Endothelial cell of umbilical vein (primary cell): ENCODE data around the gene NLRP6. TPM values are rescaled to one million over a fixed set of nuclear protein-coding genes. Genes with fewer than 3 reads are reported as not detected.

Source experiments
- BruUV-seq: library from RNA; stranded (reverse); fragments of 400-500 nt; replicated peaks from 2 replicates; lab custom pipeline; 2021; lab: Mats Ljungman, UMichigan
- CTCF ChIA-PET: fragments of 300-600, 350-600 bp; sonication (Branson Sonifier 250); formaldehyde crosslinking; loops from one replicate; lab custom pipeline; 2021; ENCODE audit warnings: antibody characterized with exemption, inconsistent platforms; lab: Charles Lee
- POLR2A ChIA-PET: fragments of 300-600, 350-600 bp; sonication (Branson Sonifier 250); formaldehyde crosslinking; loops from one replicate; lab custom pipeline; 2021; ENCODE audit warnings: antibody characterized with exemption, inconsistent platforms; lab: Charles Lee
- DNase-seq: peaks from one replicate; pipeline ENCODE4 v3.0.0-alpha.2; 2011; ENCODE audit warnings: low read depth, low spot score
- FAIRE-seq: peaks from 2 replicates; lab custom pipeline; 2011; peaks lifted over from hg19 to GRCh38; lab: Jason Lieb, UNC
- H2AFZ ChIP-seq: 2 replicates; pipeline ENCODE4 v1.6.0; 2012; ENCODE audit warnings: low read depth, low read length, control low read depth, inconsistent platforms
- H3K27ac ChIP-seq: 2 replicates; pipeline ENCODE4 v1.5.1; 2011; ENCODE audit warnings: low read depth, mild to moderate bottlenecking, control low read depth, low read length, moderate library complexity; ENCODE audit not compliant: insufficient read depth
- H3K27me3 ChIP-seq, 2 experiments: 2 replicates each; pipeline versions ENCODE4 v1.6.0 to v1.6.1; 2011; ENCODE audit warnings: low read length in 2 of 2, mixed read lengths in 1 of 2; ENCODE audit not compliant: control insufficient read depth in 2 of 2, insufficient read depth in 2 of 2
- H3K36me3 ChIP-seq, 2 experiments: 2 replicates in 1 of 2; 3 replicates in 1 of 2; pipeline ENCODE4 v1.5.1; 2011; ENCODE audit warnings: low read length in 2 of 2, mild to moderate bottlenecking in 1 of 2, moderate library complexity in 1 of 2; ENCODE audit not compliant: control insufficient read depth in 2 of 2, insufficient read depth in 2 of 2; ENCODE audit errors: extremely low read depth in 1 of 2
- H3K4me1 ChIP-seq: 3 replicates; pipeline ENCODE4 v1.5.1; 2011; ENCODE audit warnings: mild to moderate bottlenecking, low read length; ENCODE audit not compliant: control insufficient read depth, insufficient read depth; ENCODE audit errors: extremely low read depth
- H3K4me2 ChIP-seq: 2 replicates; pipeline ENCODE4 v1.6.1; 2011; ENCODE audit warnings: low read length, control low read depth, mixed read lengths; ENCODE audit not compliant: insufficient read depth
- H3K4me3 ChIP-seq, 3 experiments: fragments of 200-600 bp in 1 of 3; sonication (generic), shearing (Covaris generic) in 1 of 3; replicated peaks in 1 of 3; 2 replicates each; pipeline ENCODE4 v1.5.1; 2011 to 2016; ENCODE audit warnings: control low read depth in 3 of 3, low read length in 3 of 3, mild to moderate bottlenecking in 2 of 3, inconsistent platforms in 1 of 3, low read depth in 1 of 3, moderate library complexity in 1 of 3; ENCODE audit not compliant: insufficient read depth in 1 of 3
- H3K79me2 ChIP-seq: 2 replicates; pipeline ENCODE4 v1.6.0; 2012; ENCODE audit warnings: low read length, inconsistent platforms; ENCODE audit not compliant: control insufficient read depth, insufficient read depth
- H3K9ac ChIP-seq: replicated peaks from 2 replicates; pipeline ENCODE3; 2011; ENCODE audit warnings: low read length, control low read depth; ENCODE audit not compliant: insufficient read depth; ENCODE audit errors: extremely low read depth
- H3K9me1 ChIP-seq: replicated peaks from 3 replicates; pipeline ENCODE4 v1.6.0; 2011; ENCODE audit warnings: mild to moderate bottlenecking, low read length; ENCODE audit not compliant: control insufficient read depth, insufficient read depth; ENCODE audit errors: extremely low read depth
- H3K9me3 ChIP-seq: replicated peaks from 2 replicates; pipeline ENCODE4 v1.5.1; 2012; ENCODE audit warnings: low read length, inconsistent platforms; ENCODE audit not compliant: control insufficient read depth, insufficient read depth
- H4K20me1 ChIP-seq: replicated peaks from 2 replicates; pipeline ENCODE3; 2011; ENCODE audit warnings: mild to moderate bottlenecking, low read length; ENCODE audit not compliant: control insufficient read depth, insufficient read depth; ENCODE audit errors: extremely low read depth
- EZH2 ChIP-seq: IDR thresholded peaks from 2 replicates; pipeline ENCODE4 v1.6.1; 2012; ENCODE audit warnings: borderline replicate concordance, low read depth, mild to moderate bottlenecking, moderate library complexity, low read length, inconsistent platforms; ENCODE audit not compliant: severe bottlenecking
- FOS ChIP-seq: IDR thresholded peaks from 2 replicates; pipeline ENCODE4 v1.6.1; 2011; ENCODE audit warnings: mild to moderate bottlenecking, low read length, moderate library complexity, borderline replicate concordance; ENCODE audit not compliant: insufficient read depth
- GATA2 ChIP-seq: IDR thresholded peaks from 2 replicates; pipeline ENCODE4 v1.7.0; 2011; ENCODE audit warnings: low read depth, mild to moderate bottlenecking, moderate library complexity, mixed read lengths, low read length; ENCODE audit not compliant: insufficient read length, insufficient read depth
- JUN ChIP-seq: IDR thresholded peaks from 2 replicates; pipeline ENCODE4 v1.6.1; 2011; ENCODE audit warnings: borderline replicate concordance, low read depth; ENCODE audit not compliant: insufficient read length, insufficient read depth
- MYC ChIP-seq: IDR thresholded peaks from one replicate; pipeline ENCODE4 v1.6.1; 2011; ENCODE audit warnings: mild to moderate bottlenecking, low read depth, low read length
- POLR2A ChIP-seq: IDR thresholded peaks from 2 replicates; pipeline ENCODE4 v1.6.1; 2012; ENCODE audit warnings: low read depth, mild to moderate bottlenecking, control low read depth, low read length
- POLR2AphosphoS5 ChIP-seq: IDR thresholded peaks from 2 replicates; pipeline ENCODE4 v1.6.1; 2012; ENCODE audit warnings: low read depth, mild to moderate bottlenecking, control low read depth, low read length, moderate library complexity; ENCODE audit not compliant: insufficient read depth
- dilution Hi-C: fragments of 300-500 bp; cut with MboI; formaldehyde crosslinking; loops from one replicate; pipeline ENCODE4 v1.15.0; 2019; ENCODE audit warnings: low sequenced_read_pairs; ENCODE audit not compliant: extremely low pct_ligation_motif_present
- intact Hi-C: fragments of 100-400 bp; cut with micrococcal nuclease; formaldehyde crosslinking; loops from one replicate; pipeline ENCODE4 v1.10.0; 2022
- polyA plus RNA-seq, 4 experiments: library from polyadenylated mRNA; depleted of rRNA in 3 of 4; stranded (reverse) in 3 of 4; unstranded in 1 of 4; fragments of >200 nt; gene quantifications; 2 replicates each; pipeline versions ENCODE4 v1.2.1 to v1.2.3, GENCODE V29; 2011 to 2012; ENCODE audit warnings: missing spikeins in 1 of 4
- total RNA-seq: library from RNA; stranded (reverse); gene quantifications from 2 replicates; pipeline ENCODE4 v1.2.3, GENCODE V29; 2021
- TF ChIP-seq, protein P1 (sequence below): IDR thresholded peaks from 2 replicates; pipeline ENCODE4 v1.6.1; 2011; ENCODE audit not compliant: insufficient read depth, insufficient read length
- TF ChIP-seq, protein P2 (sequence below), 2 donors: IDR thresholded peaks; 1 replicate in 1 of 2; 2 replicates in 1 of 2; pipeline ENCODE4 v1.5.1; 2011; ENCODE audit warnings: low read length in 2 of 2, mild to moderate bottlenecking in 2 of 2, moderate library complexity in 2 of 2, control low read depth in 1 of 2, inconsistent platforms in 1 of 2, low read depth in 1 of 2; ENCODE audit not compliant: insufficient read depth in 1 of 2; ENCODE audit errors: extremely low read depth in 1 of 2

Gene NLRP6
- total and polyA plus RNA-seq, 2 donors (not counting 3 experiments of a cell fraction or from before 2014, with no cell fraction given): not detected

DNA sequence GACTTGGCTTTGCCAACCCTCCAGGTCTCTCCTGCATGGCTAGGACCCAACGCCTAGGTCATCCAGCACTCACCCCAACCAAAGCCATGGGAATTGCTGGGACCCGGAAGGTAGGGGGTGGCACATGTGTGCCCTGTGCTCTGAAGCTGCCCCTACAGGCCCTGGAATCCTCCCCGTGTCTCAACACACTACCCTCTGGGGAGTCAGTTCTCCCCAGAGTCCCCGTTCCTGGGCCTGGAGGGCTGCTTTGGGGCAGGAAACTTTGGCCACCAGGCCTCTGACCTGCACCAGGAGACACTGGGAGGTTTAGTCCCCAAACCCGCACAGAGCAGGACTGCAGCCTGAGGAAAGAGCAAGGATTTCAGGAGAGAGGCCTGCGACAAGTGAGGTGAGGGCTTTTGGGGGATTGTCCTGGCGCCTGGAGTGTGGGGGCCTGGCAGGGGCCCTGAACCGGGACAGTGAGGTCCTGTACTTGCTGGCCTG is 35.1 kb downstream of the NLRP6 start:
- ChIA-PET POLR2A (no interaction called here), CTCF (no interaction called here)
- TF ChIP-seq, protein P1, sequence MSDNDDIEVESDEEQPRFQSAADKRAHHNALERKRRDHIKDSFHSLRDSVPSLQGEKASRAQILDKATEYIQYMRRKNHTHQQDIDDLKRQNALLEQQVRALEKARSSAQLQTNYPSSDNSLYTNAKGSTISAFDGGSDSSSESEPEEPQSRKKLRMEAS: no peak
- no peak for TF ChIP-seq EZH2
- no peak for TF ChIP-seq GATA2
- no peak for TF ChIP-seq JUN
- no peak for TF ChIP-seq POLR2A
- TF ChIP-seq FOS: no peak
- no peak for TF ChIP-seq MYC
- TF ChIP-seq, protein P2, sequence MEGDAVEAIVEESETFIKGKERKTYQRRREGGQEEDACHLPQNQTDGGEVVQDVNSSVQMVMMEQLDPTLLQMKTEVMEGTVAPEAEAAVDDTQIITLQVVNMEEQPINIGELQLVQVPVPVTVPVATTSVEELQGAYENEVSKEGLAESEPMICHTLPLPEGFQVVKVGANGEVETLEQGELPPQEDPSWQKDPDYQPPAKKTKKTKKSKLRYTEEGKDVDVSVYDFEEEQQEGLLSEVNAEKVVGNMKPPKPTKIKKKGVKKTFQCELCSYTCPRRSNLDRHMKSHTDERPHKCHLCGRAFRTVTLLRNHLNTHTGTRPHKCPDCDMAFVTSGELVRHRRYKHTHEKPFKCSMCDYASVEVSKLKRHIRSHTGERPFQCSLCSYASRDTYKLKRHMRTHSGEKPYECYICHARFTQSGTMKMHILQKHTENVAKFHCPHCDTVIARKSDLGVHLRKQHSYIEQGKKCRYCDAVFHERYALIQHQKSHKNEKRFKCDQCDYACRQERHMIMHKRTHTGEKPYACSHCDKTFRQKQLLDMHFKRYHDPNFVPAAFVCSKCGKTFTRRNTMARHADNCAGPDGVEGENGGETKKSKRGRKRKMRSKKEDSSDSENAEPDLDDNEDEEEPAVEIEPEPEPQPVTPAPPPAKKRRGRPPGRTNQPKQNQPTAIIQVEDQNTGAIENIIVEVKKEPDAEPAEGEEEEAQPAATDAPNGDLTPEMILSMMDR (IDR thresholded peaks at IDR 0.05; ENCODE audit: extremely low read depth in 1 of 2, insufficient read depth in 1 of 2, low read depth in 1 of 2, low read length in 2 of 2): no peak
- TF ChIP-seq POLR2AphosphoS5: no peak
- no TSS peak for BruUV-seq
- intact Hi-C loops: no loop called here
- no peaks in the 10 kb centered on the region for H3K9me1 ChIP-seq
- DNase-seq: no peak
- H3K36me3 ChIP-seq: no peaks in the 10 kb centered on the region
- H3K9ac ChIP-seq: no peak overlapping the region
- H3K4me2 ChIP-seq: peak overlapping the region; percentile 3
- dilution Hi-C loops: no loop called here
- H3K4me1 ChIP-seq: peaks cover 17% of the 10 kb centered on the region
- H4K20me1 ChIP-seq: no peaks in the 10 kb centered on the region
- H3K27me3 ChIP-seq: peaks cover 19 to 28% of the 10 kb centered on the region in 2 experiments
- FAIRE-seq: no peak
- H2AFZ ChIP-seq: peak overlapping the region; percentile 25
- H3K9me3 ChIP-seq: no peaks in the 10 kb centered on the region
- peaks cover 13% of the 10 kb centered on the region for H3K79me2 ChIP-seq
- no peak overlapping the region for H3K4me3 ChIP-seq
- no peak overlapping the region for H3K27ac ChIP-seq
